Aorta (tissue), 5 donors: Measurements from ENCODE around the gene MIDN. TPM values are rescaled to one million over a fixed set of nuclear protein-coding genes. Genes with fewer than 3 reads are reported as not detected.

Source experiments
- ATAC-seq: fragments of 200-7000 bp; cut with Tn5 transposase; one replicate; pipeline ENCODE4 v1.9.1; 2022; ENCODE audit warnings: moderate library complexity; ENCODE audit not compliant: low FRiP score
- DNase-seq, 2 donors: peaks; one replicate each; pipeline ENCODE4 v3.0.0-alpha.2; 2020
- H3K27ac ChIP-seq, 2 donors: one replicate each; pipeline ENCODE4 v1.5.1; 2013; ENCODE audit warnings: low read length in 2 of 2, mild to moderate bottlenecking in 2 of 2, moderate library complexity in 2 of 2, control low read depth in 1 of 2, inconsistent platforms in 1 of 2, low read depth in 1 of 2
- H3K27me3 ChIP-seq, 2 donors: one replicate each; pipeline ENCODE4 v1.6.1; 2013; ENCODE audit warnings: control low read depth in 1 of 2, low read length in 1 of 2, mild to moderate bottlenecking in 1 of 2, moderate library complexity in 1 of 2; ENCODE audit not compliant: insufficient read depth in 2 of 2, control insufficient read depth in 1 of 2
- H3K36me3 ChIP-seq, 2 donors: one replicate each; pipeline ENCODE4 v1.6.1; 2013; ENCODE audit warnings: control low read depth in 1 of 2, low read length in 1 of 2, mild to moderate bottlenecking in 1 of 2; ENCODE audit not compliant: insufficient read depth in 2 of 2, control insufficient read depth in 1 of 2
- H3K4me1 ChIP-seq, 2 donors: one replicate each; pipeline ENCODE4 v1.6.1; 2013; ENCODE audit warnings: low read length in 2 of 2, control low read depth in 1 of 2, mild to moderate bottlenecking in 1 of 2, moderate library complexity in 1 of 2; ENCODE audit not compliant: insufficient read depth in 2 of 2, control insufficient read depth in 1 of 2
- H3K4me3 ChIP-seq, 2 donors: one replicate each; pipeline ENCODE4 v1.5.1; 2013; ENCODE audit warnings: low read length in 2 of 2, control low read depth in 1 of 2, mild to moderate bottlenecking in 1 of 2
- H3K9me3 ChIP-seq: one replicate; pipeline ENCODE4 v1.6.1; 2013; ENCODE audit warnings: mild to moderate bottlenecking, low read length; ENCODE audit not compliant: control insufficient read depth
- WGBS, 2 donors: extraction: QIAGEN DNeasy Blood & Tissue Kit; methylation state at CpG; one replicate each; pipeline ENCODE4 v1.1.7; 2013; 5-methylcytosine and 5-hydroxymethylcytosine counted together
- intact Hi-C, 2 donors: fragments of 100-400 bp; cut with DNase I; formaldehyde crosslinking; loops; one replicate each; pipeline versions ENCODE4 v1.14.2 to v1.15.0; 2022
- polyA plus RNA-seq, 2 donors: library from polyadenylated mRNA; stranded (reverse); fragments of 200-250 nt; gene quantifications; one replicate each; pipeline ENCODE4 v1.2.3, GENCODE V29; 2013
- total RNA-seq, 2 donors: library from RNA; stranded (reverse); fragmentation: NEBNext Ultra II Directional; extraction: Animal tissue kit (Norgen Biotek cat#: 25700); gene quantifications; one replicate each; pipeline ENCODE4 v1.2.1, GENCODE V29; 2021
- donor health status: healthy with polysubstance abuse.
- donor health status: Bipolar disorder and iron deficiency.
- donor health status: DM: no; HTN: no; CAD: no.
- donor health status: DM: no; HTN: no; CAD: no.
- donor health status: DM: yes; HTN: yes; CAD: no.

The MIDN gene
- total and polyA plus RNA-seq, 4 donors: 11.8 to 121 (median 69.7) TPM

DNA sequence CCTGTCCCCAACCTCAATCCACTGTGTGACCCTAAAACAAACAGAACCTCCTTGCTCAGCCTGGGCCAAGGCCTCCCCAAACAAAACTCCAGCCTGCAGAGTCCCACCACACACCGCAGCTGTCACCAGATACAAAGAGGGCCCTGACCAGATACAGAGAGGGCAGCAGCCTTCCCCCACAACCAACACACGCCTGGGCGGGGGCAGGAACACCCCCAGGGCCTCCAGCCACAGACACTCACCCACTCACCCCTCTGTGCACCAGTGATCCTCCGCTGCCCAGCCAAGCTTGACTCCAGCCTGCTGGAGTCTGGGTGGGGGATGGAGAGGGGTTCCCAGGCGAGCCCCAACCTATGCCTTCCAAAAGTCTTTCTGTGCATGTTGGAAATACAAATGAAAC, 14.8 kb downstream of the MIDN start:
- ATAC-seq (no peak), DNase-seq (peak in 1 of 2 donors; percentile 56)
- Histone ChIP-seq H3K9me3 (no peaks in the 10 kb centered on the region), H3K4me3 (no peak overlapping the region), H3K36me3 (no peaks in the 10 kb centered on the region), H3K27me3 (no peaks in the 10 kb centered on the region), H3K4me1 (peaks cover 0 to 2% of the 10 kb centered on the region in 2 donors), H3K27ac (peak overlapping the region in 1 of 2 donors; percentile 11)
- 87 to 91% methylated on average over 5 of the region's 5 CpGs for WGBS, 2 donors
- intact Hi-C loops: no loop called here

DNA sequence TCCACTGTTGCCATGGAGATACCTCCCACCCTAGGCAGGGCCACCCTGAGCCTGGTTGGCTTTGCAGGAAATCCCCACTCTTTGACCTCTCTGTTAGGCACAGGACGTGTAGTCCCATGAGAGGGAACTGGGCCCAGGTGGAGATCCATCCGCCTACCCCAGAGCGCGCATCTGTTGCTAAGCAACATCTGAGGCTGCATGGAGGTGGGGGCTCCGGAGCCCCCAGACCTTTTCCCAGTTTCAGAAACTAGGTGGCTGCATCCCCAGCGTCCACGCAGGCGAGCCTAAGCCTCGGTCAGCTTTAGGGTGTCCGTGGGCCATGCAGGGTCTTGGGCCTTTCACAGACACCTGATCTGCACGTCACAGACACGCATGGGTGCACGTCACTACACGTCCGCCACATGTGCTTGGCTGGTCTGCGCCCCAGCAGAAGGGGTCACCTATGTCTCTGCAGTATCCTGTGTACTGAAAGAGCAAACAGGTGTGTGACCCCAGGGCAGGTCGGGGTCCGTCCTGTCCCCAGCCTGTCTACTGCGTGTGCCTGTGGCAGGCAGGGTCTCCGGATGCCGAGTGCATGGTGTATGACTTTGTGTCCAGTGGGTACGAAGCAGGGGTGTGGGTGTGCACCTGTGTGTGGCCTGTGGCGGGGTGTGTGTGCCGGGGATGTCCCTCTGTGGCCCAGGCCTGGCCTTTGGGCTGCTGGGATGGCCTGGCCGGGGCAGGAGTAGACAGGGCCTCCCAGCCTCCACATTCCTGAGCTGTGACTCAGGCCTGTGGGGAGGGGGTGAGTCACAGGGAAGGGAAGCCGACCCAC, 16.6 kb downstream of the MIDN start:
- peaks cover 0 to 2% of the 10 kb centered on the region in 2 donors for H3K4me1 ChIP-seq
- H3K4me3 ChIP-seq: no peak overlapping the region

DNA sequence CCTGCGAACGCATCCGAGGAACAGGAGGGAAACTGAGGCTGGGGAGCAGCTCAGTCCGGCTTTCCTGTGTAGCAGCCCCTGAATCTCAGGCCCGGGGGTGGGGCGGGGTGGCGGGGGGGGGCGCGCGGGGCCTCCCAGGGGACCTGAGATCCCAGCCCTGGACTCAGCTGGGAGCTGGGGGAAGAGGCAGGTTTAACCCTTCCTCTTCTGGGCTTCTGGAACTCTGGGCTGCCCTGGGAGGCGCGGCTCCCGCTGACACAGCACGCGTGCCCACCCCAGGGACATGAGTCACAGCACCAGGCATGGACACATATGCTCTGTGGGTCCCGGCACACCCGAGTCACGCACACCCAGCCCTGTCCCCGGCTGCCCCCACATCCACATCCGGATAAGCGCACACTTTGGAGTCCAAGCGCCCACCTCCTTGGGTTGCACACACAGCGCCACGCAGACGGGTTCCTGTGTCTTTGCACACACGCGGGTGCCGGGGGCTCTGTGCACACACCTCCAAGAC, 17.3 kb downstream of the MIDN start:
- peak; percentile 11 for ATAC-seq
- Histone ChIP-seq H3K27ac (peak overlapping the region in 1 of 2 donors; percentile 78), H3K36me3 (no peaks in the 10 kb centered on the region), H3K4me1 (no peaks in the 10 kb centered on the region), H3K9me3 (no peaks in the 10 kb centered on the region), H3K27me3 (no peaks in the 10 kb centered on the region), H3K4me3 (no peak overlapping the region)
- WGBS, 2 donors: 1 to 3% methylated on average over 27 to 28 of the region's 28 CpGs
- intact Hi-C loops: loop anchor here in 1 of 2 donors (1.0 to 2.0 kb wide), 2 partner anchors 17 to 51 kb away; partner anchors contain the start of gene MIDN
- DNase-seq: peak; percentile 91 to 94

More for the DNA sequence above, 16.6 kb downstream of the MIDN start:
- WGBS, 2 donors: 63% methylated on average over 26 of the region's 26 CpGs
- Histone ChIP-seq H3K9me3 (no peaks in the 10 kb centered on the region), H3K27ac (peak overlapping the region in 1 of 2 donors; percentile 78), H3K27me3 (no peaks in the 10 kb centered on the region), H3K36me3 (no peaks in the 10 kb centered on the region)
- DNase-seq: peak; percentile 87 to 93
- ATAC-seq: no peak
- intact Hi-C loops: no loop called here

DNA sequence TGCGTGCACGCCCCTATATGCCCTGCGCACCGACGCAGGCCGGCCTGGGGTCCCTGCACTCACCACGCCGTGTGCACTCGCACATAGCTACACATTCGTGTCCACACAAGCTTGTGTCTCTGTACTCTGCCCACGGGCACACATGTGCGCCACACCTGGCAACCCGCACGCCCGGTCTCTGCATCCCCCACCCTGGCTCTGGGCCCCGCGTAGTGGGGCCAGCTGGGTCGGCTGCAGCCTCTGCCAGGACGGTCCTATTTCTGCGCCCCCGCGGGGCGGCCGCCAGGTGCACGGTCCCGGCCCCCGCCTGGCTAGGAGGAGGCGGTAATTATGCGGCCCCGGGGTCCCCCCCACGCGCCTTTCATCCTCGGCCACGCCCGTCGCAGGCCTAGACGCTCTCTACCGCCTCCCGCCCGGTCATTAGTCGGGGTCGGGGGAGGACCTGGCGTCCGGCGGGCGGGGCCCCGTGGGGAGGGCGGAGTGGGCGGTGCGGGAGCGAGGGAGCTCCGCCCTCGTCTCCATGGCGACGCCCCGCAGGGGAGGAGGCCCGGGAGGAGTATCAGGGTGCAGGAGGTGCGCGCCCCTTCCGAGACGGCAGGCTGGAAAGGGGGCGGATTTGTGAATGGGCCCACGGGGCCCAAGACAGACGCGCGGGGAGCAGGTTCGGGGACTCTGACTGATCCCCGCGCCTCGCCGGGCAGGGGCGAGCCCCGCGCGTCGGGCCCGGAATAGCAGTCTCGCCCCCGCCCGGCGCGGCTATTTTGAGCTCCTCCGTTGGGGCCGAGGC, 17.9 kb downstream of the MIDN start:
- WGBS, 2 donors: 1% methylated on average over 67 to 84 of the region's 84 CpGs
- peak overlapping the region in 1 of 2 donors; percentile 72 for H3K27ac ChIP-seq
- no peaks in the 10 kb centered on the region for H3K4me1 ChIP-seq
- no peaks in the 10 kb centered on the region for H3K9me3 ChIP-seq
- intact Hi-C loops: loop anchor here in 1 of 2 donors (1.0 to 2.0 kb wide), 2 partner anchors 18 to 52 kb away; partner anchors contain the start of gene MIDN
- no peaks in the 10 kb centered on the region for H3K36me3 ChIP-seq
- peak overlapping the region in 1 of 2 donors; percentile 7 for H3K4me3 ChIP-seq
- ATAC-seq (peak; percentile 72), DNase-seq (peak; percentile 92 to 96)
- H3K27me3 ChIP-seq: no peaks in the 10 kb centered on the region

DNA sequence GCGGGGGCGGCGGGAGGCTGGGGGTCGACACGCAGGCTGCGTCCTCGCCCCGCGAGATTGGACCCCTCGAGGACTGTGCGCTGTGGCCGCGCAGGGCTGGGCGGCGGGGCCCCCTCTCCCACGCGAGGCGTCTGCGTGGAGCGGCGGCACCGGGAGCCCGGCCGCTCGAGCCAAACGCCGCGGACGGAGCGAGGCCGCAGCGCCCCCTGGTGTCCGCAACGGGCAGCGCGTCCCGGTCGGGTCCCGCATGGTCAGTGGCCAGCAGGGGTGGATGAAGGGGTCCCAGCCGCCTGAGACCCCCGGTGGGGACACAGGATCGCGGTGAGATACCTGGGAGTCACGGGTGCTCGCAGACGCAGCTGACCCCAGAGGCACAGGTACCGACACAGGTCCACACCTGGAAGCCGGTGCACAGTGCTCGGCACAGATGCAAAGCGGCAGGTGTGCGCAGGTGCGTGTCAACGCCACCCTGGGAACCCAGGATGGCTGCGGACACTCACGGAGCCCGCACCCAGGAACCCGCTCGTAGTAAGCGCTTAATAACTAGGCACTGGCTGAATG, 18.6 kb downstream of the MIDN start:
- DNase-seq: peak; percentile 82 to 95
- H3K36me3 ChIP-seq: no peaks in the 10 kb centered on the region
- H3K4me3 ChIP-seq: peak overlapping the region in 1 of 2 donors; percentile 7
- H3K9me3 ChIP-seq: no peaks in the 10 kb centered on the region
- ATAC-seq: peak; percentile 47
- 1% methylated on average over 50 to 59 of the region's 59 CpGs for WGBS, 2 donors
- intact Hi-C loops: loop anchor here (1.0 to 2.0 kb wide), 3 partner anchors 19 to 52 kb away; partner anchors contain the start of gene MIDN (in 1 of the 2)
- peak overlapping the region in 1 of 2 donors; percentile 55 for H3K27ac ChIP-seq
- H3K27me3 ChIP-seq: no peaks in the 10 kb centered on the region
- H3K4me1 ChIP-seq: no peaks in the 10 kb centered on the region

DNA sequence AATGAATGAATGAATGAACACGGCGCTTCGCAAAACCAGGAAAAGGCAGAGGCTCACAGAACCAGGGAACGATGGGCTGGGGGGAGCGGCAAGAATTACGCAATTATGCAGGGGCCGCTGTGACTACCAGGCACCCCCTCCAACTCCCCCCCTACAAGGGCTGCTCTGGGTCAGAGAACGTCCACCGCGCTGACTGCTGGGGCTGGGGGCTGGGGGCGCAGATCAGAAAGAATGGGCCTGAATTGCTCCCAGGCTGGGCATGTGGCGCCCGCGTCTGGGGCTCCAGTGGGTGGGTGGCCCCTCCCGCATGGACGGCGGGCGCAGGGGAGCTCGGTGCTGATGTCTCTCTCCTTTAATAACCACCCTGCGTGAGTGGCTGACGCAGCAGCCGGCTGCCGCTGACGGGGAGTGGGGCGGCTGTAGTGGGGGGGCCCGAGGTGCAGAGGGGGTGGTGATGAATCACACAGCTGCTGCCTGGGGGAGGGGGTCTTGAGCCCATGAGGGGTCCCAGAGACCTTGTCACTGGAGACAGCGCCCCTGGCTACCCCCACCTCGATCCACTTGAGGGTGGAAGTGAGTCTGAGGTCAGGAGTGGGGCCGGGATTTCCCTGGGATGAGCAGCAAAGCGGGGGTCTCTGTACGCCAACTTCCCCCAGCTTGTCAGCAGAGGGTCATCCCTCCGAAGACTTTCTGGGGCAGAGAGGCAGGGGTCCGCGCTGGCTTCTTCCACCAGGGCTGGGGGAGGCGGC, 19.3 kb downstream of the MIDN start:
- intact Hi-C loops: loop anchor here (1.0 to 2.0 kb wide), 2 partner anchors 23 to 53 kb away; no protein-coding TSS in a partner anchor
- Histone ChIP-seq H3K9me3 (no peaks in the 10 kb centered on the region), H3K4me3 (no peak overlapping the region), H3K4me1 (no peaks in the 10 kb centered on the region), H3K27me3 (no peaks in the 10 kb centered on the region), H3K27ac (no peak overlapping the region), H3K36me3 (no peaks in the 10 kb centered on the region)
- WGBS, 2 donors: 31% methylated on average over 34 to 35 of the region's 35 CpGs
- DNase-seq (peak in 1 of 2 donors; percentile 66), ATAC-seq (no peak)

DNA sequence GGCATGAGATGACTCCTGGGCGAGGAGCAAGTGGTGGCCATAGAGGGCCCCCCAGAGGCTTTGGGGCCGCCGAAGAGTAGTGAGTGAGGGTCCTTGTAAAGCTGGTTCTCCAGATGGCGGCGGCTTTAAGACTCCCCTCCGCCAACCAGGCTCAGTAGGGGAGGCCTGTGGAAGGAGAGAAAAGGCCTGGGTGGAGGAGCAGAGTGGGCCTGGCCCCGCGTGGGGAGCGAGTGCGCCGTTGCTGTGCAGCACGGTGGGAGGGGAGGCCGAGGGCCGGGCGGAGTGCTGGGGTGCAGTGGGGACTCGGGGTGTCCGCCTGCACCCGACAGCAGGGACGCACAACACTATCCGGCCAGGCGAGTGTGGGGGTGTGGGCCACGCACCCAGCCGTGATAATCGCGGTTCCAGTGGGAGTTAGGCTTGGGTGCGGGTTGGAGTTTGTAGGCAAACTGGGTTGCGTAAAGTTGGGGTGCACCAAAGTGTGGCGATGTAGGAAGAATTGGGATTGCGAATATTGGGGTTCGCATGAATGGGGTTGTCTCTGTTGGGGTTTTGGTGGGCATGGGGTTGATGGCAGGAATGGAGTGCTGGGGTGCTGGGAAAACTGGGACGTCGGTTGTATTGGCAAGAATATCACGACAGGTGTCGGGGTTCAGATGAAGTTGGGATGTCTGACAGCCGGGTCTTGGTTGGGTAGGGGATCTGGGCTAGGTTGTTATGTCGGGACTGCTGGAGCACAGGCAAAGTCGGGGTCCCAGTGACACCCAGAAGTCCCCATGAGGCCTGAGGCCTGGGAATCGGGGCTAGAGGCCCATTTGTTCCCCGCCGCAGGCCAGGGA, 20.1 kb downstream of the MIDN start:
- no peaks in the 10 kb centered on the region for H3K9me3 ChIP-seq
- no peaks in the 10 kb centered on the region for H3K27me3 ChIP-seq
- H3K4me1 ChIP-seq: no peaks in the 10 kb centered on the region
- peak overlapping the region in 1 of 2 donors; percentile 66 for H3K27ac ChIP-seq
- WGBS, 2 donors: 49 to 51% methylated on average over 40 of the region's 40 CpGs
- H3K36me3 ChIP-seq: peaks cover 0 to 2% of the 10 kb centered on the region in 2 donors
- ATAC-seq (no peak), DNase-seq (no peak)
- intact Hi-C loops: loop anchor here in 1 of 2 donors (1.0 kb wide), 1 partner anchor 19 kb away; no protein-coding TSS in a partner anchor
- H3K4me3 ChIP-seq: no peak overlapping the region
